Liver (tissue), 9 donors: ENCODE measurements around the gene KERA. TPM values are rescaled to one million over a fixed set of nuclear protein-coding genes. Genes with fewer than 3 reads are reported as not detected.

ENCODE experiments used
- DNase-seq: peaks from one replicate; pipeline ENCODE4 v3.0.0-alpha.2; 2017; ENCODE audit warnings: low spot score
- H3K27ac ChIP-seq, 2 donors: one replicate each; pipeline ENCODE4 v1.7.0; 2013; ENCODE audit warnings: inconsistent platforms in 2 of 2, low read length in 2 of 2, control low read depth in 1 of 2, low read depth in 1 of 2, mild to moderate bottlenecking in 1 of 2
- H3K27me3 ChIP-seq, 4 donors: one replicate each; pipeline versions ENCODE4 v1.6.1 to v1.7.0; 2013; ENCODE audit warnings: low read length in 3 of 4, inconsistent platforms in 1 of 4, mild to moderate bottlenecking in 1 of 4, moderate library complexity in 1 of 4; ENCODE audit not compliant: control insufficient read depth in 4 of 4, insufficient read depth in 4 of 4
- H3K36me3 ChIP-seq, 4 donors: one replicate each; pipeline versions ENCODE4 v1.6.1 to v1.7.0; 2013; ENCODE audit warnings: low read length in 3 of 4, mild to moderate bottlenecking in 3 of 4, low read depth in 1 of 4, moderate library complexity in 1 of 4; ENCODE audit not compliant: control insufficient read depth in 4 of 4, insufficient read depth in 3 of 4
- H3K4me1 ChIP-seq, 4 donors: one replicate each; pipeline versions ENCODE4 v1.6.1 to v1.7.0; 2013; ENCODE audit warnings: low read length in 3 of 4, mild to moderate bottlenecking in 3 of 4, moderate library complexity in 1 of 4; ENCODE audit not compliant: control insufficient read depth in 4 of 4, insufficient read depth in 4 of 4
- H3K4me3 ChIP-seq, 3 donors: one replicate each; pipeline versions ENCODE4 v1.6.1 to v1.7.0; 2013; ENCODE audit warnings: low read length in 3 of 3, control low read depth in 1 of 3, low read depth in 1 of 3, mild to moderate bottlenecking in 1 of 3
- H3K9ac ChIP-seq, 2 donors: one replicate each; pipeline ENCODE4 v1.7.0; 2013; ENCODE audit warnings: low read length in 2 of 2, mild to moderate bottlenecking in 2 of 2, moderate library complexity in 2 of 2, control low read depth in 1 of 2, low read depth in 1 of 2
- H3K9me3 ChIP-seq, 4 donors: one replicate each; pipeline versions ENCODE4 v1.6.1 to v1.7.0; 2013; ENCODE audit warnings: low read length in 3 of 4; ENCODE audit not compliant: control insufficient read depth in 4 of 4
- CTCF ChIP-seq: fragments of 150-350 bp; IDR thresholded peaks from 2 replicates; pipeline ENCODE4 v1.5.1; 2017; ENCODE audit warnings: improper control_type of control experiment, low read depth, low read length; ENCODE audit not compliant: missing input control
- EGR1 ChIP-seq, 2 donors: IDR thresholded peaks; 2 replicates each; pipeline ENCODE4 v1.6.1; 2016 to 2018; ENCODE audit warnings: antibody characterized with exemption in 2 of 2, low read depth in 2 of 2
- FOXA1 ChIP-seq: IDR thresholded peaks from 2 replicates; pipeline ENCODE4 v1.6.1; 2016; ENCODE audit warnings: antibody characterized with exemption
- FOXA2 ChIP-seq: IDR thresholded peaks from 2 replicates; pipeline ENCODE4 v1.6.1; 2016; ENCODE audit warnings: antibody characterized with exemption
- HNF4A ChIP-seq, 2 donors: conservative IDR thresholded peaks; 2 replicates each; pipeline ENCODE4 v1.6.1; 2016; ENCODE audit warnings: antibody characterized with exemption in 2 of 2, mild to moderate bottlenecking in 2 of 2
- HNF4G ChIP-seq: IDR thresholded peaks from 2 replicates; pipeline ENCODE4 v1.6.1; 2016; ENCODE audit warnings: antibody characterized with exemption
- JUND ChIP-seq, 2 donors: IDR thresholded peaks; 2 replicates each; pipeline ENCODE4 v1.6.1; 2016; ENCODE audit warnings: antibody characterized with exemption in 2 of 2
- MAX ChIP-seq: IDR thresholded peaks from 2 replicates; pipeline ENCODE4 v1.6.1; 2016; ENCODE audit warnings: antibody characterized with exemption
- NR2F2 ChIP-seq: IDR thresholded peaks from 2 replicates; pipeline ENCODE4 v1.6.1; 2016; ENCODE audit warnings: antibody characterized with exemption
- RAD21 ChIP-seq, 2 donors: IDR thresholded peaks; 2 replicates each; pipeline ENCODE4 v1.6.1; 2016; ENCODE audit warnings: antibody characterized with exemption in 2 of 2, mild to moderate bottlenecking in 2 of 2
- REST ChIP-seq: IDR thresholded peaks from 2 replicates; pipeline ENCODE4 v1.6.1; 2016; ENCODE audit warnings: antibody characterized with exemption, mild to moderate bottlenecking
- RXRA ChIP-seq, 2 donors: IDR thresholded peaks; 2 replicates each; pipeline ENCODE4 v1.6.1; 2017 to 2018; ENCODE audit warnings: antibody characterized with exemption in 2 of 2, mild to moderate bottlenecking in 1 of 2
- SP1 ChIP-seq: IDR thresholded peaks from 2 replicates; pipeline ENCODE4 v1.6.1; 2018; ENCODE audit warnings: antibody characterized with exemption, mild to moderate bottlenecking
- TAF1 ChIP-seq: conservative IDR thresholded peaks from 2 replicates; pipeline ENCODE4 v1.6.1; 2016; ENCODE audit warnings: antibody characterized with exemption, mild to moderate bottlenecking
- YY1 ChIP-seq: IDR thresholded peaks from 2 replicates; pipeline ENCODE4 v1.6.1; 2016; ENCODE audit warnings: antibody characterized with exemption, mild to moderate bottlenecking
- ZBTB33 ChIP-seq: IDR thresholded peaks from 2 replicates; pipeline ENCODE4 v1.6.1; 2016; ENCODE audit warnings: antibody characterized with exemption
- WGBS: extraction: QIAGEN DNeasy Blood & Tissue Kit; methylation state at CpG from one replicate; pipeline ENCODE4 v1.1.7; 2013; 5-methylcytosine and 5-hydroxymethylcytosine counted together
- polyA plus RNA-seq, 2 donors: library from polyadenylated mRNA; stranded (reverse) in 1 of 2; unstranded in 1 of 2; fragments of 200-250 nt in 1 of 2; fragments of >200 nt in 1 of 2; fragmentation: Nextera tagmentation in 1 of 2; extraction: Ambion mirVana in 1 of 2; gene quantifications; one replicate each; pipeline versions ENCODE4 v1.2.1 to v1.2.3, GENCODE V29; 2013 to 2015
- total RNA-seq, 2 donors: library from RNA; depleted of rRNA; stranded (reverse); fragments of >200 nt; gene quantifications; one replicate each; pipeline ENCODE4 v1.2.3, GENCODE V29; 2014
- donor health status: healthy.
- donor health status: healthy.
- donor health status: healthy.
- donor health status: healthy.
- donor health status: healthy.

The KERA gene
- total RNA-seq (not detected), polyA plus RNA-seq (not detected)

GRCh38 chr12:91057368-91058165 lies at the start of gene KERA:
TSS of gene KERA (minus strand) at chr12:91058024. CDS start at chr12:91056281, 1,743 bp downstream.
- no peak within 1 kb of the TSS for H3K4me3 ChIP-seq
- no peaks in the 10 kb centered on the region for H3K36me3 ChIP-seq
- peaks cover 0 to 2% (median 0%) of the 10 kb centered on the region in 4 donors for H3K27me3 ChIP-seq
- no peak for DNase-seq
- H3K4me1 ChIP-seq: no peaks in the 10 kb centered on the region
- no peak within 1 kb of the TSS for H3K27ac ChIP-seq
- TF ChIP-seq SP1 (no peak), REST (no peak), CTCF (no peak), YY1 (no peak), EGR1 (IDR thresholded peaks at IDR 0.05; ENCODE audit: low read depth in 2 of 2) (no peak), HNF4A (conservative IDR thresholded peaks at IDR 0.05) (no peak), TAF1 (no peak), RAD21 (IDR thresholded peaks at IDR 0.05) (no peak), RXRA (IDR thresholded peaks at IDR 0.05) (no peak), MAX (no peak), NR2F2 (no peak), FOXA2 (no peak), FOXA1 (no peak), ZBTB33 (no peak), JUND (IDR thresholded peaks at IDR 0.05) (no peak), HNF4G (no peak)
- no peak within 1 kb of the TSS for H3K9ac ChIP-seq
- WGBS: 50% methylated on average over 9 of the region's 9 CpGs
- H3K9me3 ChIP-seq: no peaks in the 10 kb centered on the region

GRCh38 chr12:91106283-91106682 lies 48.5 kb upstream of the KERA start:
- Histone ChIP-seq H3K27ac (no peak overlapping the region), H3K27me3 (no peaks in the 10 kb centered on the region)

More at GRCh38 chr12:91106283-91106682, 48.5 kb upstream of the KERA start:
- Histone ChIP-seq H3K36me3 (no peaks in the 10 kb centered on the region), H3K9me3 (no peaks in the 10 kb centered on the region), H3K4me1 (no peaks in the 10 kb centered on the region), H3K4me3 (no peak overlapping the region), H3K9ac (no peak overlapping the region)
- DNase-seq: no peak
- TF ChIP-seq REST (no peak), FOXA1 (no peak), NR2F2 (no peak)
